Breast epithelium (tissue), 4 donors: ENCODE measurements around the gene PLD5. TPM values are rescaled to one million over a fixed set of nuclear protein-coding genes. Genes with fewer than 3 reads are reported as not detected.
"Not testable (repeated sequence)": the region's sequence is repeated elsewhere in the genome, so short reads cannot be mapped to it uniquely, and the experiment has no call there.

Source experiments
- DNase-seq, 2 donors: peaks; one replicate each; pipeline ENCODE4 v3.0.0-alpha.2; 2019; ENCODE audit warnings: low spot score in 2 of 2
- H3K27ac ChIP-seq, 2 donors: fragments of 200-600 bp; sonication (generic) in 1 of 2; one replicate each; pipeline ENCODE4 v1.5.1; 2016 to 2019; ENCODE audit warnings: mild to moderate bottlenecking in 1 of 2
- H3K27me3 ChIP-seq, 2 donors: fragments of 200-600 bp; sonication (generic) in 1 of 2; one replicate each; pipeline versions ENCODE4 v1.5.1 to v1.6.0; 2017 to 2019; ENCODE audit warnings: control low read depth in 1 of 2, mild to moderate bottlenecking in 1 of 2
- H3K36me3 ChIP-seq: fragments of 200-600 bp; one replicate; pipeline ENCODE4 v1.5.1; 2019
- H3K4me1 ChIP-seq, 2 donors: fragments of 200-600 bp; sonication (generic); one replicate each; pipeline ENCODE4 v1.5.1; 2016 to 2019; ENCODE audit warnings: control low read depth in 1 of 2
- H3K4me3 ChIP-seq, 3 donors: fragments of 200-600 bp; sonication (generic); 1 replicate in 2 of 3; 2 replicates in 1 of 3; pipeline ENCODE4 v1.5.1; 2016 to 2019; ENCODE audit warnings: mild to moderate bottlenecking in 3 of 3, moderate library complexity in 2 of 3
- H3K9me3 ChIP-seq, 2 donors: fragments of 200-600 bp; sonication (generic) in 1 of 2; one replicate each; pipeline ENCODE4 v1.5.1; 2016 to 2019; ENCODE audit warnings: control low read depth in 1 of 2
- POLR2A ChIP-seq: fragments of 450-650 bp; IDR thresholded peaks from one replicate; pipeline ENCODE4 v1.6.1; 2016; ENCODE audit warnings: antibody characterized with exemption, mild to moderate bottlenecking, moderate library complexity
- POLR2AphosphoS5 ChIP-seq, 3 donors: sonication (generic); formaldehyde crosslinking; IDR thresholded peaks; one replicate each; pipeline ENCODE4 v1.6.1; 2017; ENCODE audit warnings: antibody characterized with exemption in 3 of 3
- intact Hi-C: fragments of 100-400 bp; cut with DNase I; formaldehyde crosslinking; loops from one replicate; pipeline ENCODE4 v1.15.1; 2023; ENCODE audit warnings: low total_unique reads
- total RNA-seq, 3 donors: library from RNA; depleted of rRNA; stranded (reverse); fragments of >200 nt; gene quantifications; one replicate each; pipeline ENCODE4 v1.1.0, GENCODE V29; 2016
- TF ChIP-seq, protein P1 (sequence below), 3 donors: fragments of 450-650 bp; IDR thresholded peaks; one replicate each; pipeline ENCODE4 v1.5.1; 2016 to 2017; ENCODE audit warnings: antibody characterized with exemption in 3 of 3, mild to moderate bottlenecking in 3 of 3, moderate library complexity in 3 of 3

The PLD5 gene
- total RNA-seq, 3 donors from 2014 or later, result 0.32 to 0.98 (median 0.44) TPM

DNA sequence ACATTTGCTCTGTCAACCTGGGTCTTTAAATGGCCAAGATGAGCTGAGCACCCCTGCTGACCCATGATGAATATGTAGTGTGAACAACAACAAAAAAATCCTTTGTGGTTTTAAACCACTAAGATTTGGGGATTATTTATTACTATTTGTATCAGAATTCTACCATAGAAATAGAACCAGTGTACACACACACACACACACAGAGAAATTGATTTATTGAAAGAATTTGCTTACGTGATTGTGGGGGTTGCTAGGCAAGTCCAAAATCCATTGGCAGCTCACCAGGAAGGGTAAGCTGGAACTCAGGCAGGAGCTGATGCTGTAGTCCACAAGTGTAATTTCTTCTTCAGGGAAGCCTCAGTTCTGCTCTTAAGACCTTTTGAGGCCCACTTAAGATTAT, 443.1 kb downstream of the PLD5 start:
- no peak overlapping the region for H3K4me3 ChIP-seq
- no peaks in the 10 kb centered on the region for H3K4me1 ChIP-seq
- H3K9me3 ChIP-seq, result no peaks in the 10 kb centered on the region
- intact Hi-C loops, result no loop called here
- no peaks in the 10 kb centered on the region for H3K27me3 ChIP-seq
- TF ChIP-seq, protein P1, sequence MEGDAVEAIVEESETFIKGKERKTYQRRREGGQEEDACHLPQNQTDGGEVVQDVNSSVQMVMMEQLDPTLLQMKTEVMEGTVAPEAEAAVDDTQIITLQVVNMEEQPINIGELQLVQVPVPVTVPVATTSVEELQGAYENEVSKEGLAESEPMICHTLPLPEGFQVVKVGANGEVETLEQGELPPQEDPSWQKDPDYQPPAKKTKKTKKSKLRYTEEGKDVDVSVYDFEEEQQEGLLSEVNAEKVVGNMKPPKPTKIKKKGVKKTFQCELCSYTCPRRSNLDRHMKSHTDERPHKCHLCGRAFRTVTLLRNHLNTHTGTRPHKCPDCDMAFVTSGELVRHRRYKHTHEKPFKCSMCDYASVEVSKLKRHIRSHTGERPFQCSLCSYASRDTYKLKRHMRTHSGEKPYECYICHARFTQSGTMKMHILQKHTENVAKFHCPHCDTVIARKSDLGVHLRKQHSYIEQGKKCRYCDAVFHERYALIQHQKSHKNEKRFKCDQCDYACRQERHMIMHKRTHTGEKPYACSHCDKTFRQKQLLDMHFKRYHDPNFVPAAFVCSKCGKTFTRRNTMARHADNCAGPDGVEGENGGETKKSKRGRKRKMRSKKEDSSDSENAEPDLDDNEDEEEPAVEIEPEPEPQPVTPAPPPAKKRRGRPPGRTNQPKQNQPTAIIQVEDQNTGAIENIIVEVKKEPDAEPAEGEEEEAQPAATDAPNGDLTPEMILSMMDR (IDR thresholded peaks at IDR 0.05), result no peak
- no peak for TF ChIP-seq POLR2A
- TF ChIP-seq POLR2AphosphoS5 (IDR thresholded peaks at IDR 0.05), result no peak
- no peaks in the 10 kb centered on the region for H3K36me3 ChIP-seq
- no peak for DNase-seq
- no peak overlapping the region for H3K27ac ChIP-seq

DNA sequence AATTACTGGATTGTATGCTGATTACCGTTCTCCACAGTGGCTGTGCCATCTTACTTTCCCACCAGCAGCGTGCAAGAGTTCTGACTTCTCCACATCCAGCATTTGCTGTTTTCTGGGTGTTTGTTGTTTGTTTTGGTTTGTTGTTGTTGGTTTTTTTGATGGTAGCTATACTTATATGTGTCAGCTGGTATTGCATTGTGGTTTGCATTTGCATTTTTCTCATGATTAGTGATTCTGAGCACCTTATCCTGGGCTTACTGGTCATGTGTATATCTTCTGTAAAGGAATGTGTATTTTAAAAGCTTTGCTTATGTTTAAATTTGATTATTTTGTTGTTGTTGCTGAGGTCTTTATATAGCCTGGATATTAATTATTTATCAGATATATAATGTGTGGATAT, 458.7 kb downstream of the PLD5 start:
- intact Hi-C loops, result loop anchor here (5.0 kb wide), 1 partner anchor 546 kb away; no protein-coding TSS in a partner anchor
- no peak for DNase-seq
- Histone ChIP-seq H3K9me3 (no peaks in the 10 kb centered on the region), H3K4me3 (no peak overlapping the region), H3K27ac (no peak overlapping the region), H3K27me3 (no peaks in the 10 kb centered on the region), H3K4me1 (no peaks in the 10 kb centered on the region), H3K36me3 (no peaks in the 10 kb centered on the region)
- TF ChIP-seq POLR2A (no peak), POLR2AphosphoS5 (IDR thresholded peaks at IDR 0.05) (no peak)
- TF ChIP-seq, protein P1 (IDR thresholded peaks at IDR 0.05), result no peak

DNA sequence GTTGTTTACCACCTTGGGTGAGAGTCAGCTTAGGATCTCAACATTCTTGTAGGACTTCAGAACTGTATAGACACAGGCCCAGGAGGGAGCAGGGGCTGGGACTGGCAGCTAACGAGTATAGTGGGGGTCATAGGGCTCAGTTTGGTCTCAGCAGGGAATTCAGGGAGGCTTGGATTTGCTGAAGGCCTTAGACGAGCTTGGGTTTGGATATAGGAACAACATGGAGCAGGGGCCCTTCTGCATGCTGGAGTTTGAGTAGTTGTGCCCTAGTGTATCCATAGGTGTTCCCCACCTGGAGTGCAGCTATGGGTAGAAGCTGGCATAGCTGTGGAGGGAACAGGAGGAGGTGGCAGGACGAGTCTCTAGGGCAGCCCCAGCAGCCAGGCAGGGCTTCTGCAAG, 462.2 kb downstream of the PLD5 start:
- intact Hi-C loops, result no loop called here
- no peaks in the 10 kb centered on the region for H3K27me3 ChIP-seq
- TF ChIP-seq POLR2AphosphoS5 (IDR thresholded peaks at IDR 0.05) (no peak), POLR2A (no peak)
- TF ChIP-seq, protein P1 (IDR thresholded peaks at IDR 0.05), result no peak
- DNase-seq, result no peak
- H3K36me3 ChIP-seq, result no peaks in the 10 kb centered on the region
- no peak overlapping the region for H3K4me3 ChIP-seq
- H3K9me3 ChIP-seq, result no peaks in the 10 kb centered on the region
- no peaks in the 10 kb centered on the region for H3K4me1 ChIP-seq
- H3K27ac ChIP-seq, result no peak overlapping the region

DNA sequence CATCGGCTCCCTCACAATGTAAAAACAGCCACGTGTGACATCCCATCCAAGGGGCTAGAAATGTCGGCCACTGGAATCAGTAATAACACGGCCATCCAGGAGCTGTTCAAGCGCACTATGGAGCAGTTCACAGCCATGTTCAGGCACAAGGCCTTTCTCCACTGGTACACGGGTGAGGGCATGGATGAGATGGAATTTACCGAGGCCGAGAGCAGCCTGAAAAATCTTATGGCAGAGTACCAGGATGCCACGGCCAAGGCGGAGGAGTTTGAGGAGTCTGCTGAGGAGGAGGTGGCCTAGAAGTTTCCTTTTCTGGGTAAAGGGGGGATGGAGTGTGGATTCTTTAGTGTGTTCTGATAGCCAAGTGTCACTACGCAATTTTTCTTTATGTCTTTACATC, 464.5 kb downstream of the PLD5 start:
- no peak for DNase-seq
- H3K27me3 ChIP-seq, result no peaks in the 10 kb centered on the region

DNA sequence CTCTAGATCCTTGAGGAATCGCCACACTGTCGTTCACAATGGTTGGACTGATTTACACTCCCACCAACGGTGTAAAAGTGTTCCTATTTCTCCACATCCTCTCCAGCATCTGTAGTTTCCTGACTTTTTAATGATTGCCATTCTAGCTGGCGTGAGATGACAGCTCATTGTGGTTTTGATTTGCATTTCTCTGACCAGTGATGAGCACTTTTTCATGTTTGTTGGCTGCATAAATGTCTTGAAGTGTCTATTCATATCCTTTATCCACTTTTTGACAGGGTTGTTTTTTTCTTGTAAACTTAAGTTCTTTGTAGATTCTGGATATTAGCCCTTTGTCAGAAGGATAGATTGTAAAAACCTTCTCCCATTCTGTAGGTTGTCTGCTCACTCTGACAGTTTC, 465.9 kb downstream of the PLD5 start:
- DNase-seq, H3K9me3 ChIP-seq, H3K27me3 ChIP-seq, H3K4me3 ChIP-seq, H3K27ac ChIP-seq, H3K36me3 ChIP-seq, intact Hi-C loops, H3K4me1 ChIP-seq: not testable (repeated sequence)

More for the DNA sequence above, 464.5 kb downstream of the PLD5 start:
- Histone ChIP-seq H3K27ac (no peak overlapping the region), H3K36me3 (no peaks in the 10 kb centered on the region), H3K9me3 (no peaks in the 10 kb centered on the region), H3K4me1 (no peaks in the 10 kb centered on the region), H3K4me3 (no peak overlapping the region)
- no peak for TF ChIP-seq POLR2AphosphoS5 (IDR thresholded peaks at IDR 0.05)
- TF ChIP-seq, protein P1 (IDR thresholded peaks at IDR 0.05), result no peak
- no peak for TF ChIP-seq POLR2A
- intact Hi-C loops, result no loop called here

DNA sequence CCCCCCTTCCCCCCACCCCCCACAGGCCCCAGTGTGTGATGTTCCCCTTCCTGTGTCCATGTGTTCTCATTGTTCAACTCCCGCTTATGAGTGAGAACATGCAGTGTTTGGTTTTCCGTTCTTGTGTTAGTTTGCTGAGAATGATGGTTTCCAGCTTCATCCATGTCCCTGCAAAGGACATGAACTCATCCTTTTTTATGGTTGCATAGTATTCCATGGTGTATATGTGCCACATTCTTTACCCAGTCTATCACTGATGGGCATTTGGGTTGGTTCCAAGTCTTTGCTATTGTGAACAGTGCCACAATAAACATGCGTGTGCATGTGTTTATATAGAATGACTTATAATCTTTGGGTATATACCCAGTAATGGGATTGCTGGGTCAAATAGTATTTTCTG, 466.3 kb downstream of the PLD5 start:
- H3K27ac ChIP-seq, H3K4me1 ChIP-seq, DNase-seq, H3K9me3 ChIP-seq, H3K36me3 ChIP-seq, H3K27me3 ChIP-seq, H3K4me3 ChIP-seq, intact Hi-C loops: not testable (repeated sequence)
